Keratinocyte (primary cell): ENCODE data around the gene PCYT1B.

Source experiments
- EZH2 ChIP-seq: IDR thresholded peaks from one replicate; pipeline ENCODE4 v1.6.1; 2012; ENCODE audit warnings: inconsistent platforms, mild to moderate bottlenecking, low read length, moderate library complexity
- TF ChIP-seq, protein P1 (sequence below), 3 experiments: IDR thresholded peaks in 1 of 3; conservative IDR thresholded peaks in 1 of 3; optimal IDR thresholded peaks in 1 of 3; 2 replicates in 2 of 3; 3 replicates in 1 of 3; pipeline versions ENCODE3 to v1.5.1; 2011; ENCODE audit warnings: low read length in 3 of 3, mild to moderate bottlenecking in 3 of 3, moderate library complexity in 2 of 3, control low read depth in 1 of 3, inconsistent platforms in 1 of 3; ENCODE audit not compliant: insufficient read depth in 2 of 3; ENCODE audit errors: extremely low read depth in 1 of 3

DNA sequence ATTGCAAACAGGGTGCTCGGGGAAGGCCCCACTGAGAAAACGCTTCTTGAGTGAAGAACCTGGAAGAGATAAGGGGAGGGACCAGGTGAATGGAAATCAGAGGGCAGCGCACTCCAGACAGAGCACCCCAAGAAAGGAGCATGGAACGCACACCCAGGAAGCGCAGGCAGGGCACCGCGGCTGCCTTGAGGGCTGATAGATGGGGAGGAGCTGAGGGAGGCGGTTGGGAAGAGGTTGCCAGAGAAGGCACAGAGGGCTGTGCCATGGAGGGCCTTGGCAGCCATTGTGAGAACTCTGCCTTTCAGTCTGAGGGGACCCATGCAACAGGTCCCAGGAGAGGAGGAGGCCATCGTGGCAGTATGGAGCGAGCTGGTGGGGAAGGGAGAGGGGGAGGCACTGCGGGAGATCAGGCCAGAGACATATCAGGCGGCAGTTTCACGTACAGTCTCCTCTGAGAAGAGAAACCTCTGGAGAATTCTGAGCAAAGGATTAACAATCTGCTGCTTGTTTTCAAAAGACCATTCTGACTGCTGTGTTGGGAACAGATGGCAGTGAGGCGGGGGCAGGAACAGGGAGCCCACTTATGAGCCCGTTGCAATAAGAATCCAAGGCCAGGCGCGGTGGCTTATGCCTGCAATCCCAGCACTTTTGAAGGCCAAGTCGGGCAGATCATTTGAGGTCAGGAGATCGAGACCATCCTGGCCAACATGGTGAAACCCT is 83.7 kb downstream of the PCYT1B start:
- TF ChIP-seq, protein P1, sequence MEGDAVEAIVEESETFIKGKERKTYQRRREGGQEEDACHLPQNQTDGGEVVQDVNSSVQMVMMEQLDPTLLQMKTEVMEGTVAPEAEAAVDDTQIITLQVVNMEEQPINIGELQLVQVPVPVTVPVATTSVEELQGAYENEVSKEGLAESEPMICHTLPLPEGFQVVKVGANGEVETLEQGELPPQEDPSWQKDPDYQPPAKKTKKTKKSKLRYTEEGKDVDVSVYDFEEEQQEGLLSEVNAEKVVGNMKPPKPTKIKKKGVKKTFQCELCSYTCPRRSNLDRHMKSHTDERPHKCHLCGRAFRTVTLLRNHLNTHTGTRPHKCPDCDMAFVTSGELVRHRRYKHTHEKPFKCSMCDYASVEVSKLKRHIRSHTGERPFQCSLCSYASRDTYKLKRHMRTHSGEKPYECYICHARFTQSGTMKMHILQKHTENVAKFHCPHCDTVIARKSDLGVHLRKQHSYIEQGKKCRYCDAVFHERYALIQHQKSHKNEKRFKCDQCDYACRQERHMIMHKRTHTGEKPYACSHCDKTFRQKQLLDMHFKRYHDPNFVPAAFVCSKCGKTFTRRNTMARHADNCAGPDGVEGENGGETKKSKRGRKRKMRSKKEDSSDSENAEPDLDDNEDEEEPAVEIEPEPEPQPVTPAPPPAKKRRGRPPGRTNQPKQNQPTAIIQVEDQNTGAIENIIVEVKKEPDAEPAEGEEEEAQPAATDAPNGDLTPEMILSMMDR (optimal IDR thresholded peaks at IDR 0.05 in 1 of 3, IDR thresholded peaks at IDR 0.05 in 1 of 3, conservative IDR thresholded peaks at IDR 0.05 in 1 of 3; ENCODE audit: extremely low read depth in 1 of 3, insufficient read depth in 2 of 3, low read length in 3 of 3), result no peak
- TF ChIP-seq EZH2, result no peak
